Measurements from ENCODE around the gene PPP3CA.

DNA sequence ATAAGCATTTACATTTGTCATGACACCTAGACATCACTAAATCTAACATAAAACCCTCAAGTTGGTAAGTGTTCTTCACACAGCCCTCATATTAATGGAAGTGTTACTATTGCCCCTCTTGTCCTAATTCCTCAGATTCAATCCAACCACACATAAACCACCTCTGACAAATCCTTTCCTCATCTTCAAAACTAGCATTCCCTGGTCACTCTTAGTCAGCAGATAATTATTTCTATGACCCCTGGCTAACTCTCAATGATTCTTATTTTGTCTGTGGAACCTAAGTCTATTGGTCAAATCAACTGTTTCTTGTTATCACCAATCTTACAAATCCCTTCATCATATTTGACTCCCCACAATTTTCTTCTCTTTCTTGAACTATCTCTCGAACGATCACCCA lies 168.6 kb downstream of the PPP3CA start:
- no peak for TF ChIP-seq CEBPB (IDR thresholded peaks at IDR 0.05; ENCODE audit: borderline replicate concordance, low read depth, low read length)
- TF ChIP-seq TBL1XR1 (IDR thresholded peaks at IDR 0.05; ENCODE audit: borderline replicate concordance, low read length, partially characterized antibody), result no peak
- TF ChIP-seq ZNF3 (CRISPR knock-in tag; IDR thresholded peaks at IDR 0.05), result no peak
- TF ChIP-seq USF2 (IDR thresholded peaks at IDR 0.05; ENCODE audit: low read depth, low read length), result no peak
- TF ChIP-seq USF2 (CRISPR knock-in tag; IDR thresholded peaks at IDR 0.05; ENCODE audit: borderline replicate concordance), result no peak
- TF ChIP-seq RXRA (CRISPR knock-in tag; IDR thresholded peaks at IDR 0.05), result no peak
- no peak for TF ChIP-seq POLR2AphosphoS5 (IDR thresholded peaks at IDR 0.05; ENCODE audit: low read depth, low read length)
